ENCODE data around the gene SULT1A2.
A peak's percentile ranks its signal among the peaks of the same experiment; 100 is the strongest.
"Not testable (repeated sequence)": the region's sequence is repeated elsewhere in the genome, so short reads cannot be mapped to it uniquely, and the experiment has no call there.

The SULT1A2 gene

DNA sequence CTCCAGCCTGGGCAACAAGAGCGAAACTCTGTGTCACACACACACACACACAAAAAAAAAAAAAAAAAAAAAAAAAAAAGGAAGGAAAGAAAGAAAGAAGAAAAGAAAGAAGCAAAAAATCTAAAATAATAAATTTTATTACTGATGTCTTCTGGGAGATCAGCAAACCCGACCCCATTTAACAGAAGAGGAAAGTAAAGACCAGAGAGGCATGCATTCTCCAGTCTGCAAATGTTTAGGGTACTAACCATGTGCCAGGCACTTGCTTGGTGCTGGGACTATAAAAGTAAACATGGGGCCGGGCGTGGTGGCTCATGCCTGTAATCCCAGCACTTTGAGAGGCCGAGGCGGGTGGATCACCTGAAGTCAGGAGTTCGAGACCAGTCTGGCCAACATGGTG is 50.9 kb downstream of the SULT1A2 start:
- CTCF ChIA-PET = not testable (repeated sequence)
- WGBS (ENCODE audit: insufficient coverage) = 93% methylated on average over 5 of the region's 7 CpGs

DNA sequence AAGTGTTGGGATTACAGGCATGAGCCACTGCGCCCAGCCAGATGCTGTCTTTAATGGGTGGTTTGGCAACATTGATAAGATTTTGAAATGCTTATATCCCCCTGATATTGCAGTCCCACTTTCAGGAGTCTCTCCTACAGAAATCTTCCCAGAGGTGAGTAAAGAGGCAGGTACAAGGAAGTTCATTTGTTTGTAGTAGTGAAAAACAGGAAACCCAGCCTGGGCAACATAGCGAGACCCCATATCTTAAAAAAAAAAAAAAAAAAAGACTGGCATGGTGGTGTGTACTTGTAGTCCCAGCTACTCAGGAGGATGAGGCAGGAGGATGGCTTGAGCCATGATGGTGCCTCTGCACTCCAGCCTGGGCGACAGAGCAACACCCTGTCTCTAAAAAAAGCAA is 51.9 kb downstream of the SULT1A2 start:
- Histone ChIP-seq H3K4me1 (ENCODE audit: control extremely low read depth in 1 of 4, control insufficient read depth in 4 of 4, insufficient read depth in 4 of 4, low read length in 3 of 4) (peaks cover 0 to 13% (median 10%) of the 10 kb centered on the region in 4 experiments), H3K27ac (ENCODE audit: insufficient read depth in 1 of 2, low read depth in 1 of 2, low read length in 2 of 2, poor library complexity in 1 of 2, severe bottlenecking in 2 of 2) (no peak overlapping the region), H3K9me3 (ENCODE audit: control extremely low read depth in 1 of 5, control insufficient read depth in 4 of 5, insufficient read depth in 2 of 5, low read depth in 1 of 5, low read length in 4 of 5) (no peaks in the 10 kb centered on the region), H3K4me3 (ENCODE audit: control insufficient read depth in 1 of 7, extremely low read depth in 1 of 7, insufficient read depth in 4 of 7, low read depth in 2 of 7, low read length in 6 of 7) (no peak overlapping the region), H3K27me3 (replicated peaks in 2 of 5; ENCODE audit: control insufficient read depth in 4 of 5, insufficient read depth in 5 of 5, low read length in 4 of 5) (no peaks in the 10 kb centered on the region), H3K36me3 (ENCODE audit: control insufficient read depth in 4 of 4, insufficient read depth in 4 of 4, low read length in 3 of 4) (no peaks in the 10 kb centered on the region)
- CTCF ChIA-PET = no interaction called here
- no peak for DNase-seq
- POLR2A ChIA-PET = no interaction called here
- WGBS (ENCODE audit: insufficient coverage) = 100% methylated on average over 1 of the region's 3 CpGs

More for the DNA sequence above, 50.9 kb downstream of the SULT1A2 start:
- H3K9me3 ChIP-seq (ENCODE audit: control extremely low read depth in 1 of 5, control insufficient read depth in 4 of 5, insufficient read depth in 2 of 5, low read depth in 1 of 5, low read length in 4 of 5); H3K27ac ChIP-seq (ENCODE audit: insufficient read depth in 1 of 2, low read depth in 1 of 2, low read length in 2 of 2, poor library complexity in 1 of 2, severe bottlenecking in 2 of 2); DNase-seq; H3K4me3 ChIP-seq (ENCODE audit: control insufficient read depth in 1 of 7, extremely low read depth in 1 of 7, insufficient read depth in 4 of 7, low read depth in 2 of 7, low read length in 6 of 7); H3K36me3 ChIP-seq (ENCODE audit: control insufficient read depth in 4 of 4, insufficient read depth in 4 of 4, low read length in 3 of 4); H3K27me3 ChIP-seq (replicated peaks in 2 of 5; ENCODE audit: control insufficient read depth in 4 of 5, insufficient read depth in 5 of 5, low read length in 4 of 5); POLR2A ChIA-PET: not testable (repeated sequence)
- peaks cover 0 to 13% (median 10%) of the 10 kb centered on the region in 4 experiments for H3K4me1 ChIP-seq (ENCODE audit: control extremely low read depth in 1 of 4, control insufficient read depth in 4 of 4, insufficient read depth in 4 of 4, low read length in 3 of 4)

- no peaks in the 10 kb centered on the region for H3K9me3 ChIP-seq (ENCODE audit: control extremely low read depth in 1 of 5, control insufficient read depth in 4 of 5, insufficient read depth in 2 of 5, low read depth in 1 of 5, low read length in 4 of 5)
- ChIA-PET POLR2A (no interaction called here), CTCF (interaction anchor here (0.8 to 1.0 kb wide), 5 partner anchors 10 to 58 kb away, joined by 3 to 4 read pairs (median 3); partner anchors contain the start of gene SGF29)
- no peak overlapping the region for H3K27ac ChIP-seq (ENCODE audit: insufficient read depth in 1 of 2, low read depth in 1 of 2, low read length in 2 of 2, poor library complexity in 1 of 2, severe bottlenecking in 2 of 2)
- peaks cover 0 to 9% (median 9%) of the 10 kb centered on the region in 4 experiments for H3K4me1 ChIP-seq (ENCODE audit: control extremely low read depth in 1 of 4, control insufficient read depth in 4 of 4, insufficient read depth in 4 of 4, low read length in 3 of 4)
- peak overlapping the region in 3 of 7 experiments; percentile 32 to 43 (median 43) for H3K4me3 ChIP-seq (ENCODE audit: control insufficient read depth in 1 of 7, extremely low read depth in 1 of 7, insufficient read depth in 4 of 7, low read depth in 2 of 7, low read length in 6 of 7)
- no peaks in the 10 kb centered on the region for H3K36me3 ChIP-seq (ENCODE audit: control insufficient read depth in 4 of 4, insufficient read depth in 4 of 4, low read length in 3 of 4)
- H3K27me3 ChIP-seq (replicated peaks in 2 of 5; ENCODE audit: control insufficient read depth in 4 of 5, insufficient read depth in 5 of 5, low read length in 4 of 5) = no peaks in the 10 kb centered on the region
- peak; percentile 44 to 86 (median 81) for DNase-seq
- 44% methylated on average over 6 of the region's 7 CpGs for WGBS (ENCODE audit: insufficient coverage)
These were observed 53.8 kb downstream of the SULT1A2 start for GRCh38 chr16:28543072-28543471.

DNA sequence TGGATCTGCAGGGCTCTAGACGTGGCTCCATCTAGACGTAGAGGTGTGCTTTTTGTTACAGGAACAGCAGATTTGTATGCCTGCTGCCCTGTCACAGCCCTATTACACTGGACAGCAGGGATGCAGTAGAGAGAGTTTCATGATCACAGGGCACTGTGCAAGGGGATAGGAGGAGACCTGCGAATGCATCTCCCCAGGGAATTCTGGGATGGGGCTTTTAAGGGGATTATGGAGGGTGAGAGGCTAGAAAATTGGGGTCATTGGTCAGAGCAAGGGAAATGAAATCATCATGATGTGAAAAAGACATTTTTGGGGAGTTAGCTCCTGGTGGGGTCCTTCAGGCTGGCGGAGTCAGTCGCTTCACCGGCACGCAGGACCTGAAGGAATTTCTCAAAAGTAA is 54.2 kb downstream of the SULT1A2 start:
- DNase-seq = no peak
- WGBS (ENCODE audit: insufficient coverage) = 44% methylated on average over 5 of the region's 7 CpGs
- Histone ChIP-seq H3K27me3 (replicated peaks in 2 of 5; ENCODE audit: control insufficient read depth in 4 of 5, insufficient read depth in 5 of 5, low read length in 4 of 5) (no peaks in the 10 kb centered on the region), H3K4me1 (ENCODE audit: control extremely low read depth in 1 of 4, control insufficient read depth in 4 of 4, insufficient read depth in 4 of 4, low read length in 3 of 4) (peaks cover 0 to 9% (median 9%) of the 10 kb centered on the region in 4 experiments), H3K27ac (ENCODE audit: insufficient read depth in 1 of 2, low read depth in 1 of 2, low read length in 2 of 2, poor library complexity in 1 of 2, severe bottlenecking in 2 of 2) (no peak overlapping the region), H3K36me3 (ENCODE audit: control insufficient read depth in 4 of 4, insufficient read depth in 4 of 4, low read length in 3 of 4) (no peaks in the 10 kb centered on the region), H3K9me3 (ENCODE audit: control extremely low read depth in 1 of 5, control insufficient read depth in 4 of 5, insufficient read depth in 2 of 5, low read depth in 1 of 5, low read length in 4 of 5) (no peaks in the 10 kb centered on the region), H3K4me3 (ENCODE audit: control insufficient read depth in 1 of 7, extremely low read depth in 1 of 7, insufficient read depth in 4 of 7, low read depth in 2 of 7, low read length in 6 of 7) (peak overlapping the region in 3 of 7 experiments; percentile 32 to 43 (median 43))
- CTCF ChIA-PET = interaction anchor here (0.8 to 1.0 kb wide), 5 partner anchors 9 to 58 kb away, joined by 3 to 4 read pairs (median 3); partner anchors contain the start of gene SGF29
- POLR2A ChIA-PET = no interaction called here
